ENCODE measurements around the gene SPTBN1.

SPTBN1 gene

GRCh38 chr2:54578648-54579045 lies 122.5 kb downstream of the SPTBN1 start:
- no peak for FAIRE-seq

- FAIRE-seq, result no peak
These were observed 123.0 kb downstream of the SPTBN1 start for GRCh38 chr2:54579061-54579681.

- no peak for FAIRE-seq
These were observed 123.8 kb downstream of the SPTBN1 start for GRCh38 chr2:54579682-54580620.

- no peak for FAIRE-seq
These were observed 125.4 kb downstream of the SPTBN1 start for GRCh38 chr2:54581326-54582039.

GRCh38 chr2:54582987-54583386 lies 126.9 kb downstream of the SPTBN1 start:
- FAIRE-seq, result no peak

GRCh38 chr2:54584598-54584997 lies 128.5 kb downstream of the SPTBN1 start:
- FAIRE-seq, result no peak

- FAIRE-seq, result no peak
These were observed 129.1 kb downstream of the SPTBN1 start for GRCh38 chr2:54585136-54585733.

- FAIRE-seq, result no peak
These were observed 129.9 kb downstream of the SPTBN1 start for GRCh38 chr2:54586062-54586461.

GRCh38 chr2:54586494-54586893 lies 130.4 kb downstream of the SPTBN1 start:
- no peak for FAIRE-seq

GRCh38 chr2:54587171-54588016 lies 131.3 kb downstream of the SPTBN1 start:
- FAIRE-seq, result no peak

- FAIRE-seq, result no peak
These were observed 132.2 kb downstream of the SPTBN1 start for GRCh38 chr2:54588244-54588899.

- no peak for FAIRE-seq
These were observed 132.9 kb downstream of the SPTBN1 start for GRCh38 chr2:54589038-54589339.

- FAIRE-seq, result no peak
These were observed 133.5 kb downstream of the SPTBN1 start for GRCh38 chr2:54589340-54590215.

- no peak for FAIRE-seq
These were observed 134.3 kb downstream of the SPTBN1 start for GRCh38 chr2:54590216-54591120.

- no peak for FAIRE-seq
These were observed 135.4 kb downstream of the SPTBN1 start for GRCh38 chr2:54591551-54591950.

GRCh38 chr2:54593249-54593648 lies 137.1 kb downstream of the SPTBN1 start:
- no peak for FAIRE-seq

GRCh38 chr2:54594048-54594447 lies 137.9 kb downstream of the SPTBN1 start:
- FAIRE-seq, result no peak

GRCh38 chr2:54595161-54595803 lies 139.2 kb downstream of the SPTBN1 start:
- FAIRE-seq, result no peak
